Measurements from ENCODE around the gene ERH.

ERH gene

GRCh38 chr14:69404478-69404877 lies 6.4 kb upstream of the ERH start:
- TF ChIP-seq, protein P1, sequence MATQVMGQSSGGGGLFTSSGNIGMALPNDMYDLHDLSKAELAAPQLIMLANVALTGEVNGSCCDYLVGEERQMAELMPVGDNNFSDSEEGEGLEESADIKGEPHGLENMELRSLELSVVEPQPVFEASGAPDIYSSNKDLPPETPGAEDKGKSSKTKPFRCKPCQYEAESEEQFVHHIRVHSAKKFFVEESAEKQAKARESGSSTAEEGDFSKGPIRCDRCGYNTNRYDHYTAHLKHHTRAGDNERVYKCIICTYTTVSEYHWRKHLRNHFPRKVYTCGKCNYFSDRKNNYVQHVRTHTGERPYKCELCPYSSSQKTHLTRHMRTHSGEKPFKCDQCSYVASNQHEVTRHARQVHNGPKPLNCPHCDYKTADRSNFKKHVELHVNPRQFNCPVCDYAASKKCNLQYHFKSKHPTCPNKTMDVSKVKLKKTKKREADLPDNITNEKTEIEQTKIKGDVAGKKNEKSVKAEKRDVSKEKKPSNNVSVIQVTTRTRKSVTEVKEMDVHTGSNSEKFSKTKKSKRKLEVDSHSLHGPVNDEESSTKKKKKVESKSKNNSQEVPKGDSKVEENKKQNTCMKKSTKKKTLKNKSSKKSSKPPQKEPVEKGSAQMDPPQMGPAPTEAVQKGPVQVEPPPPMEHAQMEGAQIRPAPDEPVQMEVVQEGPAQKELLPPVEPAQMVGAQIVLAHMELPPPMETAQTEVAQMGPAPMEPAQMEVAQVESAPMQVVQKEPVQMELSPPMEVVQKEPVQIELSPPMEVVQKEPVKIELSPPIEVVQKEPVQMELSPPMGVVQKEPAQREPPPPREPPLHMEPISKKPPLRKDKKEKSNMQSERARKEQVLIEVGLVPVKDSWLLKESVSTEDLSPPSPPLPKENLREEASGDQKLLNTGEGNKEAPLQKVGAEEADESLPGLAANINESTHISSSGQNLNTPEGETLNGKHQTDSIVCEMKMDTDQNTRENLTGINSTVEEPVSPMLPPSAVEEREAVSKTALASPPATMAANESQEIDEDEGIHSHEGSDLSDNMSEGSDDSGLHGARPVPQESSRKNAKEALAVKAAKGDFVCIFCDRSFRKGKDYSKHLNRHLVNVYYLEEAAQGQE (IDR thresholded peaks at IDR 0.05; ENCODE audit: insufficient read depth in 1 of 2, low read depth in 2 of 2, low read length in 2 of 2): no peak
- no peak for TF ChIP-seq POLR2AphosphoS5 (IDR thresholded peaks at IDR 0.05; ENCODE audit: low read depth, low read length)
- no peak for TF ChIP-seq FOXP2 (optimal IDR thresholded peaks at IDR 0.05; ENCODE audit: borderline replicate concordance, extremely low read depth, extremely low read length, insufficient read depth)
- TF ChIP-seq SIN3A (IDR thresholded peaks at IDR 0.05; ENCODE audit: borderline replicate concordance, insufficient read depth, low read length): no peak
- no peak for TF ChIP-seq TAF1 (IDR thresholded peaks at IDR 0.05; ENCODE audit: borderline replicate concordance, insufficient read depth, low read length)

GRCh38 chr14:69401841-69402240 lies 3.7 kb upstream of the ERH start:
- TF ChIP-seq FOXP2 (optimal IDR thresholded peaks at IDR 0.05; ENCODE audit: borderline replicate concordance, extremely low read depth, extremely low read length, insufficient read depth) (no peak), TAF1 (IDR thresholded peaks at IDR 0.05; ENCODE audit: borderline replicate concordance, insufficient read depth, low read length) (no peak), POLR2AphosphoS5 (IDR thresholded peaks at IDR 0.05; ENCODE audit: low read depth, low read length) (no peak), SIN3A (IDR thresholded peaks at IDR 0.05; ENCODE audit: borderline replicate concordance, insufficient read depth, low read length) (no peak)
- TF ChIP-seq, protein P1 (IDR thresholded peaks at IDR 0.05; ENCODE audit: insufficient read depth in 1 of 2, low read depth in 2 of 2, low read length in 2 of 2): no peak

DNA sequence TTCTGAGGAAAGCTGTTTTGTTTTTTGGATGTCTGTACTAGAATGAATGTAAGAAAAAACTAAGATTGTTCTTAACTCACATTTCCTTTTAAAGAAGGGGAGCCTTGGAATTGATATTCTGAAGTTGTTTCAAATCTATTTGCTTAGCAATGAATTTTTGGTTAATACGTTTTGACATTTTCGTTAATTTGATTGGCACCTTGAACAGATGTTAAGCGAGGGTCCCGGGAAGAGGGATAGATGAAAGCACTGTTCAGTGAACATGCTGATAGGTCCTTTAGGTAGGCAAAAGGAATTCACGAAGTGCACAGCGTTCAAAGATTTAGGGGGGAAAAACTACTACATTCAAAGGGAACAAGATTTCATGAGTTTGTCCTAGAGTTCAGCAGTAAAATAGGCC lies 2.1 kb upstream of the ERH start:
- no peak for TF ChIP-seq FOXP2 (optimal IDR thresholded peaks at IDR 0.05; ENCODE audit: borderline replicate concordance, extremely low read depth, extremely low read length, insufficient read depth)
- TF ChIP-seq SIN3A (IDR thresholded peaks at IDR 0.05; ENCODE audit: borderline replicate concordance, insufficient read depth, low read length): no peak
- no peak for TF ChIP-seq TAF1 (IDR thresholded peaks at IDR 0.05; ENCODE audit: borderline replicate concordance, insufficient read depth, low read length)
- TF ChIP-seq POLR2AphosphoS5 (IDR thresholded peaks at IDR 0.05; ENCODE audit: low read depth, low read length): no peak
- TF ChIP-seq, protein P1 (IDR thresholded peaks at IDR 0.05; ENCODE audit: insufficient read depth in 1 of 2, low read depth in 2 of 2, low read length in 2 of 2): no peak

DNA sequence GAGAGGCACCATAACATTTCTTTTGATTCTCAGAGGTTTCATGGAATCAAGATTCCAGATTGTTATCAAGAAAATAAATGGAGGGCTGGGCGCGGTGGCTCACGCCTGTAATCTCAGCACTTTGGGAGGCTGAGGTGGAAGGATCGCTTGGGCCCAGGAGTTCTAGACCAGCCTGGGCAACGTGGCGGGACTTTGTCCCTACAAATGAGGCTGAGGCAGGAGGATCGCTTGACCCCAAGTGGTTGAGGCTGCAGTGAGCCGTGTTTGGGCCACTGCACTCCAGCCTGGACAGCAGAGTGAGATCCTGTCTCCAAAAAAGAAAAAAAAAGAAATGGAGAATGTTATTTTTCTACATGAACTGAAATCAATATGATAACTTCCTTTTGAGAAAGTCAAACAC lies 1.7 kb upstream of the ERH start:
- TF ChIP-seq TAF1 (IDR thresholded peaks at IDR 0.05; ENCODE audit: borderline replicate concordance, insufficient read depth, low read length): no peak
- TF ChIP-seq SIN3A (IDR thresholded peaks at IDR 0.05; ENCODE audit: borderline replicate concordance, insufficient read depth, low read length): no peak
- TF ChIP-seq POLR2AphosphoS5 (IDR thresholded peaks at IDR 0.05; ENCODE audit: low read depth, low read length): no peak
- TF ChIP-seq FOXP2 (optimal IDR thresholded peaks at IDR 0.05; ENCODE audit: borderline replicate concordance, extremely low read depth, extremely low read length, insufficient read depth): no peak
- TF ChIP-seq, protein P1 (IDR thresholded peaks at IDR 0.05; ENCODE audit: insufficient read depth in 1 of 2, low read depth in 2 of 2, low read length in 2 of 2): no peak

DNA sequence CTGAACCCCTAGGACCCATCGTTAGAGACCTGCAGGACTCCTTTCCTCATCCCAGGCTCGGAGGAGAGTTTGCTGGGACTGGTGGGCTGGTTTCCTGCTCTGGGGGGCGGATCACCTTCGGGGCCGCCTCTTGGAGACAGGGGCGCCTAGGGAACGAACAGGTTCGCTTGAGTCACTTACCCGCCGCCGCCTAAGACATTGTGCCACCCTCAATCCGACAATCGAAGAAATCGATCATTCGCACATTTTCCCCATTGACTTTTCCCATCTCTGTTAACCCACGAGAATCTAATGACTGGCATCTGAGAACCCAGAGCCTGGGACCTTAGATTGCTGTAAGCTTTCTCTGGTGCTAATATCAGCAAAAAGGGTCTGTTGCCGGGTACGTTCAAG lies 715 bp upstream of the ERH start:
- no peak for TF ChIP-seq SIN3A (IDR thresholded peaks at IDR 0.05; ENCODE audit: borderline replicate concordance, insufficient read depth, low read length)
- TF ChIP-seq, protein P1 (IDR thresholded peaks at IDR 0.05; ENCODE audit: insufficient read depth in 1 of 2, low read depth in 2 of 2, low read length in 2 of 2): no peak
- no peak; the same call in 1 of the 2 replicates for TF ChIP-seq TAF1 (IDR thresholded peaks at IDR 0.05; ENCODE audit: borderline replicate concordance, insufficient read depth, low read length)
- TF ChIP-seq POLR2AphosphoS5 (IDR thresholded peaks at IDR 0.05; ENCODE audit: low read depth, low read length): no peak
- no peak for TF ChIP-seq FOXP2 (optimal IDR thresholded peaks at IDR 0.05; ENCODE audit: borderline replicate concordance, extremely low read depth, extremely low read length, insufficient read depth)

All from PFSK-1 (cell line).